Endothelial cell of umbilical vein (primary cell): Measurements from ENCODE around the gene ARMH4. TPM values are rescaled to one million over a fixed set of nuclear protein-coding genes. Genes with fewer than 3 reads are reported as not detected.

Experiments used
- BruUV-seq: library from RNA; stranded (reverse); fragments of 400-500 nt; replicated peaks from 2 replicates; lab custom pipeline; 2021; lab: Mats Ljungman, UMichigan
- CTCF ChIA-PET: fragments of 300-600, 350-600 bp; sonication (Branson Sonifier 250); formaldehyde crosslinking; loops from one replicate; lab custom pipeline; 2021; ENCODE audit warnings: antibody characterized with exemption, inconsistent platforms; lab: Charles Lee
- POLR2A ChIA-PET: fragments of 300-600, 350-600 bp; sonication (Branson Sonifier 250); formaldehyde crosslinking; loops from one replicate; lab custom pipeline; 2021; ENCODE audit warnings: antibody characterized with exemption, inconsistent platforms; lab: Charles Lee
- DNase-seq: peaks from one replicate; pipeline ENCODE4 v3.0.0-alpha.2; 2011; ENCODE audit warnings: low read depth, low spot score
- FAIRE-seq: peaks from 2 replicates; lab custom pipeline; 2011; peaks lifted over from hg19 to GRCh38; lab: Jason Lieb, UNC
- H2AFZ ChIP-seq: 2 replicates; pipeline ENCODE4 v1.6.0; 2012; ENCODE audit warnings: low read depth, low read length, control low read depth, inconsistent platforms
- H3K27ac ChIP-seq: 2 replicates; pipeline ENCODE4 v1.5.1; 2011; ENCODE audit warnings: low read depth, mild to moderate bottlenecking, control low read depth, low read length, moderate library complexity; ENCODE audit not compliant: insufficient read depth
- H3K27me3 ChIP-seq, 2 experiments: 2 replicates each; pipeline versions ENCODE4 v1.6.0 to v1.6.1; 2011; ENCODE audit warnings: low read length in 2 of 2, mixed read lengths in 1 of 2; ENCODE audit not compliant: control insufficient read depth in 2 of 2, insufficient read depth in 2 of 2
- H3K36me3 ChIP-seq, 2 experiments: 2 replicates in 1 of 2; 3 replicates in 1 of 2; pipeline ENCODE4 v1.5.1; 2011; ENCODE audit warnings: low read length in 2 of 2, mild to moderate bottlenecking in 1 of 2, moderate library complexity in 1 of 2; ENCODE audit not compliant: control insufficient read depth in 2 of 2, insufficient read depth in 2 of 2; ENCODE audit errors: extremely low read depth in 1 of 2
- H3K4me1 ChIP-seq: 3 replicates; pipeline ENCODE4 v1.5.1; 2011; ENCODE audit warnings: mild to moderate bottlenecking, low read length; ENCODE audit not compliant: control insufficient read depth, insufficient read depth; ENCODE audit errors: extremely low read depth
- H3K4me2 ChIP-seq: 2 replicates; pipeline ENCODE4 v1.6.1; 2011; ENCODE audit warnings: low read length, control low read depth, mixed read lengths; ENCODE audit not compliant: insufficient read depth
- H3K4me3 ChIP-seq, 3 experiments: fragments of 200-600 bp in 1 of 3; sonication (generic), shearing (Covaris generic) in 1 of 3; replicated peaks in 1 of 3; 2 replicates each; pipeline ENCODE4 v1.5.1; 2011 to 2016; ENCODE audit warnings: control low read depth in 3 of 3, low read length in 3 of 3, mild to moderate bottlenecking in 2 of 3, inconsistent platforms in 1 of 3, low read depth in 1 of 3, moderate library complexity in 1 of 3; ENCODE audit not compliant: insufficient read depth in 1 of 3
- H3K79me2 ChIP-seq: 2 replicates; pipeline ENCODE4 v1.6.0; 2012; ENCODE audit warnings: low read length, inconsistent platforms; ENCODE audit not compliant: control insufficient read depth, insufficient read depth
- H3K9ac ChIP-seq: replicated peaks from 2 replicates; pipeline ENCODE3; 2011; ENCODE audit warnings: low read length, control low read depth; ENCODE audit not compliant: insufficient read depth; ENCODE audit errors: extremely low read depth
- H3K9me1 ChIP-seq: replicated peaks from 3 replicates; pipeline ENCODE4 v1.6.0; 2011; ENCODE audit warnings: mild to moderate bottlenecking, low read length; ENCODE audit not compliant: control insufficient read depth, insufficient read depth; ENCODE audit errors: extremely low read depth
- H3K9me3 ChIP-seq: replicated peaks from 2 replicates; pipeline ENCODE4 v1.5.1; 2012; ENCODE audit warnings: low read length, inconsistent platforms; ENCODE audit not compliant: control insufficient read depth, insufficient read depth
- H4K20me1 ChIP-seq: replicated peaks from 2 replicates; pipeline ENCODE3; 2011; ENCODE audit warnings: mild to moderate bottlenecking, low read length; ENCODE audit not compliant: control insufficient read depth, insufficient read depth; ENCODE audit errors: extremely low read depth
- CTCF ChIP-seq, 2 donors: IDR thresholded peaks; 1 replicate in 1 of 2; 2 replicates in 1 of 2; pipeline ENCODE4 v1.5.1; 2011; ENCODE audit warnings: low read length in 2 of 2, mild to moderate bottlenecking in 2 of 2, moderate library complexity in 2 of 2, control low read depth in 1 of 2, inconsistent platforms in 1 of 2, low read depth in 1 of 2; ENCODE audit not compliant: insufficient read depth in 1 of 2; ENCODE audit errors: extremely low read depth in 1 of 2
- EZH2 ChIP-seq: IDR thresholded peaks from 2 replicates; pipeline ENCODE4 v1.6.1; 2012; ENCODE audit warnings: borderline replicate concordance, low read depth, mild to moderate bottlenecking, moderate library complexity, low read length, inconsistent platforms; ENCODE audit not compliant: severe bottlenecking
- FOS ChIP-seq: IDR thresholded peaks from 2 replicates; pipeline ENCODE4 v1.6.1; 2011; ENCODE audit warnings: mild to moderate bottlenecking, low read length, moderate library complexity, borderline replicate concordance; ENCODE audit not compliant: insufficient read depth
- GATA2 ChIP-seq: IDR thresholded peaks from 2 replicates; pipeline ENCODE4 v1.7.0; 2011; ENCODE audit warnings: low read depth, mild to moderate bottlenecking, moderate library complexity, mixed read lengths, low read length; ENCODE audit not compliant: insufficient read length, insufficient read depth
- JUN ChIP-seq: IDR thresholded peaks from 2 replicates; pipeline ENCODE4 v1.6.1; 2011; ENCODE audit warnings: borderline replicate concordance, low read depth; ENCODE audit not compliant: insufficient read length, insufficient read depth
- MYC ChIP-seq: IDR thresholded peaks from one replicate; pipeline ENCODE4 v1.6.1; 2011; ENCODE audit warnings: mild to moderate bottlenecking, low read depth, low read length
- POLR2A ChIP-seq: IDR thresholded peaks from 2 replicates; pipeline ENCODE4 v1.6.1; 2012; ENCODE audit warnings: low read depth, mild to moderate bottlenecking, control low read depth, low read length
- POLR2AphosphoS5 ChIP-seq: IDR thresholded peaks from 2 replicates; pipeline ENCODE4 v1.6.1; 2012; ENCODE audit warnings: low read depth, mild to moderate bottlenecking, control low read depth, low read length, moderate library complexity; ENCODE audit not compliant: insufficient read depth
- dilution Hi-C: fragments of 300-500 bp; cut with MboI; formaldehyde crosslinking; loops from one replicate; pipeline ENCODE4 v1.15.0; 2019; ENCODE audit warnings: low sequenced_read_pairs; ENCODE audit not compliant: extremely low pct_ligation_motif_present
- intact Hi-C: fragments of 100-400 bp; cut with micrococcal nuclease; formaldehyde crosslinking; loops from one replicate; pipeline ENCODE4 v1.10.0; 2022
- polyA plus RNA-seq, 4 experiments: library from polyadenylated mRNA; depleted of rRNA in 3 of 4; stranded (reverse) in 3 of 4; unstranded in 1 of 4; fragments of >200 nt; gene quantifications; 2 replicates each; pipeline versions ENCODE4 v1.2.1 to v1.2.3, GENCODE V29; 2011 to 2012; ENCODE audit warnings: missing spikeins in 1 of 4
- total RNA-seq: library from RNA; stranded (reverse); gene quantifications from 2 replicates; pipeline ENCODE4 v1.2.3, GENCODE V29; 2021
- TF ChIP-seq, protein P1 (sequence below): IDR thresholded peaks from 2 replicates; pipeline ENCODE4 v1.6.1; 2011; ENCODE audit not compliant: insufficient read depth, insufficient read length

ARMH4 gene
- total and polyA plus RNA-seq, 2 donors (not counting 3 experiments of a cell fraction or from before 2014, with no cell fraction given) = 1.1 to 3.0 TPM

- dilution Hi-C loops = no loop called here
- TF ChIP-seq JUN (no peak), POLR2AphosphoS5 (no peak), POLR2A (no peak), CTCF (IDR thresholded peaks at IDR 0.05; ENCODE audit: extremely low read depth in 1 of 2, insufficient read depth in 1 of 2, low read depth in 1 of 2, low read length in 2 of 2) (no peak), FOS (no peak), EZH2 (no peak), GATA2 (no peak), MYC (no peak)
- TF ChIP-seq, protein P1, sequence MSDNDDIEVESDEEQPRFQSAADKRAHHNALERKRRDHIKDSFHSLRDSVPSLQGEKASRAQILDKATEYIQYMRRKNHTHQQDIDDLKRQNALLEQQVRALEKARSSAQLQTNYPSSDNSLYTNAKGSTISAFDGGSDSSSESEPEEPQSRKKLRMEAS = no peak
- H3K4me1 ChIP-seq = no peaks in the 10 kb centered on the region
- no peaks in the 10 kb centered on the region for H4K20me1 ChIP-seq
- no peak for FAIRE-seq
- no peaks in the 10 kb centered on the region for H3K79me2 ChIP-seq
- ChIA-PET CTCF (no interaction called here), POLR2A (no interaction called here)
- no peak overlapping the region for H3K4me3 ChIP-seq
- DNase-seq = no peak
- intact Hi-C loops = no loop called here
- no peak overlapping the region for H3K9ac ChIP-seq
- H2AFZ ChIP-seq = no peak overlapping the region
- H3K9me3 ChIP-seq = no peaks in the 10 kb centered on the region
- H3K27ac ChIP-seq = no peak overlapping the region
- H3K27me3 ChIP-seq = no peaks in the 10 kb centered on the region
- no TSS peak for BruUV-seq
- H3K36me3 ChIP-seq = no peaks in the 10 kb centered on the region
- no peaks in the 10 kb centered on the region for H3K9me1 ChIP-seq
- no peak overlapping the region for H3K4me2 ChIP-seq
Measured at GRCh38 chr14:57970175-57970574, 181.8 kb downstream of the ARMH4 start.
